Activated naive CD4-positive, alpha-beta T cell treated with anti-CD3 and anti-CD28 coated beads, Interleukin-2, amount 50 U/mL, for 16 hours (primary cell): Measurements from ENCODE around the gene DSCAML1.

ENCODE experiments used
- DNase-seq: peaks from one replicate; pipeline ENCODE4 v3.0.0-alpha.2; 2020

DSCAML1 gene

GRCh38 chr11:117750916-117751662 is 45.9 kb downstream of the DSCAML1 start:
- no peak for DNase-seq

GRCh38 chr11:117750357-117750756 is 46.7 kb downstream of the DSCAML1 start:
- no peak for DNase-seq

- no peak for DNase-seq
Observed at GRCh38 chr11:117749541-117749910, 47.5 kb downstream of the DSCAML1 start.

- DNase-seq = no peak
Observed at GRCh38 chr11:117748771-117749540, 48.1 kb downstream of the DSCAML1 start.

- no peak for DNase-seq
Observed at GRCh38 chr11:117747892-117748291, 49.1 kb downstream of the DSCAML1 start.

- DNase-seq = no peak
Observed at GRCh38 chr11:117745346-117745745, 51.7 kb downstream of the DSCAML1 start.

- no peak for DNase-seq
Observed at GRCh38 chr11:117744471-117745150, 52.4 kb downstream of the DSCAML1 start.

GRCh38 chr11:117743121-117743815 is 53.7 kb downstream of the DSCAML1 start:
- DNase-seq = no peak

- DNase-seq = no peak
Observed at GRCh38 chr11:117738246-117738957, 58.6 kb downstream of the DSCAML1 start.

GRCh38 chr11:117735350-117735977 is 61.6 kb downstream of the DSCAML1 start:
- no peak for DNase-seq

GRCh38 chr11:117734601-117735024 is 62.4 kb downstream of the DSCAML1 start:
- no peak for DNase-seq

- no peak for DNase-seq
Observed at GRCh38 chr11:117733316-117733715, 63.7 kb downstream of the DSCAML1 start.

- no peak for DNase-seq
Observed at GRCh38 chr11:117731722-117732290, 65.2 kb downstream of the DSCAML1 start.

GRCh38 chr11:117730208-117730800 is 66.7 kb downstream of the DSCAML1 start:
- DNase-seq = no peak

GRCh38 chr11:117725048-117725734 is 71.8 kb downstream of the DSCAML1 start:
- DNase-seq = no peak

- DNase-seq = no peak
Observed at GRCh38 chr11:117724621-117725020, 72.4 kb downstream of the DSCAML1 start.

- no peak for DNase-seq
Observed at GRCh38 chr11:117724104-117724503, 72.9 kb downstream of the DSCAML1 start.

- no peak for DNase-seq
Observed at GRCh38 chr11:117723277-117724024, 73.6 kb downstream of the DSCAML1 start.

GRCh38 chr11:117722082-117722481 is 74.9 kb downstream of the DSCAML1 start:
- no peak for DNase-seq

- DNase-seq = no peak
Observed at GRCh38 chr11:117720061-117720511, 76.9 kb downstream of the DSCAML1 start.
